Hepatocyte (in vitro differentiated cells): ENCODE results near the gene TMEM223.

ENCODE experiments used
- EZH2 ChIP-seq: fragments of 200-600 bp; sonication (generic); IDR thresholded peaks from 2 replicates; pipeline ENCODE4 v1.6.1; 2016; ENCODE audit warnings: antibody characterized with exemption, mild to moderate bottlenecking, borderline replicate concordance
- EZH2phosphoT487 ChIP-seq: fragments of 200-600 bp; sonication (generic); IDR thresholded peaks from one replicate; pipeline ENCODE4 v1.6.1; 2018; ENCODE audit warnings: antibody characterized with exemption, mild to moderate bottlenecking, low read depth, moderate library complexity; ENCODE audit not compliant: unreplicated experiment, severe bottlenecking
- TF ChIP-seq, protein P1 (sequence below): fragments of 200-600 bp; sonication (generic); IDR thresholded peaks from 2 replicates; pipeline ENCODE4 v1.5.1; 2016; ENCODE audit warnings: antibody characterized with exemption, mild to moderate bottlenecking; ENCODE audit not compliant: poor library complexity

DNA sequence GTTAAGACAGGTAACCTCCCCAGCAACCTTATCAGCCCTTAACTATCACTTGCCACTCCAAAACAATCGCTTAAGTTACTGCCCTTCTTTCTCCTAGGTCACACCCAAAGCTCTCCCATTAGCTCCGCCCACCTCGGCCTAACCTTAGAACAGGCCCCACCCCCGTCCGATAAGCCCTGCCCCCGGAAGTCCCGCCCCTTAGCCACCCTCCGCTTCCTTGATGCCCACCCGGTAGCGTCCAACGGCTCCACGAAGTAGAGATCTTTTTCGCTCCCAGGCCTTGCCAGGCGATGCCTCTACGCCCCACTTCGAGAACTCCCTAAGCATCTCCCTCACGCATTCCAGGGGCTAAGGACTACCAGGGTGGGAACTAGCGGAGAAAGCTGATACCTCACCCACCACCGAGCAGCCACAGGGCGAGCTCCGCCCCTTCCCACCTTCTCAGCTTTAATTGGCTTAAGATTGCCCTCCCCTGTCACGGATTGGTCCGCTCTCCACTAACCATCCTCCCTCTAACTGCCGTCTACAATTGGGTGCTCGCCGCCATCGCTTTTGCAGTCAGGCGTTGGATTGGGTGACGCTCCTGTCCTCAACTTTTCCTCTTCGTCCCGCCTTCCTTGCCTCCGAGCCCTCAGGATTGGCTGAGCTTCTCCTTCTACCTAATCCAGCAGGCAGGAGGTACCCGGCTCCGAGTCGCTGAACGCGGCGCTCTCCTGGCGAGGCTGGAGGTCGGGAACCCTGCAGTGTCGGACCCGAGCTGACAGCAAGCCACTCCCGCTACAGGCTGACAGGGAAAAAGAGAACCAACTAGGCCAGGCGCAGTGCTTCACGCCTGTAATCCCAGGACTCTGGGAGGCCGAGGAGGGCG, 37.8 kb downstream of the TMEM223 start, which contains the start of gene ZBTB3:
- TF ChIP-seq EZH2: no peak
- TF ChIP-seq, protein P1, sequence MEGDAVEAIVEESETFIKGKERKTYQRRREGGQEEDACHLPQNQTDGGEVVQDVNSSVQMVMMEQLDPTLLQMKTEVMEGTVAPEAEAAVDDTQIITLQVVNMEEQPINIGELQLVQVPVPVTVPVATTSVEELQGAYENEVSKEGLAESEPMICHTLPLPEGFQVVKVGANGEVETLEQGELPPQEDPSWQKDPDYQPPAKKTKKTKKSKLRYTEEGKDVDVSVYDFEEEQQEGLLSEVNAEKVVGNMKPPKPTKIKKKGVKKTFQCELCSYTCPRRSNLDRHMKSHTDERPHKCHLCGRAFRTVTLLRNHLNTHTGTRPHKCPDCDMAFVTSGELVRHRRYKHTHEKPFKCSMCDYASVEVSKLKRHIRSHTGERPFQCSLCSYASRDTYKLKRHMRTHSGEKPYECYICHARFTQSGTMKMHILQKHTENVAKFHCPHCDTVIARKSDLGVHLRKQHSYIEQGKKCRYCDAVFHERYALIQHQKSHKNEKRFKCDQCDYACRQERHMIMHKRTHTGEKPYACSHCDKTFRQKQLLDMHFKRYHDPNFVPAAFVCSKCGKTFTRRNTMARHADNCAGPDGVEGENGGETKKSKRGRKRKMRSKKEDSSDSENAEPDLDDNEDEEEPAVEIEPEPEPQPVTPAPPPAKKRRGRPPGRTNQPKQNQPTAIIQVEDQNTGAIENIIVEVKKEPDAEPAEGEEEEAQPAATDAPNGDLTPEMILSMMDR: no peak
- no peak for TF ChIP-seq EZH2phosphoT487
